Loucy (cell line): ENCODE results near the gene PKLR.

Experiments
- H2AFZ ChIP-seq: fragments of 200-600 bp; sonication (generic); 2 replicates; pipeline ENCODE4 v1.6.0; 2016; ENCODE audit warnings: antibody characterized with exemption, mild to moderate bottlenecking, low read length, moderate library complexity
- H3F3A ChIP-seq: fragments of 200-600 bp; 2 replicates; pipeline ENCODE4 v1.6.0; 2016; ENCODE audit warnings: antibody characterized with exemption, low read depth, mild to moderate bottlenecking
- H3K27me3 ChIP-seq: fragments of 200-600 bp; sonication (generic); 2 replicates; pipeline ENCODE4 v1.6.1; 2014; ENCODE audit warnings: low read length, mild to moderate bottlenecking; ENCODE audit not compliant: insufficient read depth, poor library complexity, severe bottlenecking
- H3K36me3 ChIP-seq: fragments of 200-600 bp; sonication (generic); 2 replicates; pipeline ENCODE4 v1.6.1; 2016; ENCODE audit warnings: low read length; ENCODE audit not compliant: insufficient read depth
- H3K4me1 ChIP-seq: fragments of 200-600 bp; sonication (generic); 2 replicates; pipeline ENCODE4 v1.5.1; 2014; ENCODE audit warnings: low read length, mild to moderate bottlenecking; ENCODE audit not compliant: insufficient read depth, poor library complexity, severe bottlenecking
- H3K4me2 ChIP-seq: fragments of 200-600 bp; sonication (generic); 2 replicates; pipeline ENCODE4 v1.6.0; 2014; ENCODE audit warnings: antibody characterized with exemption, low read length, low read depth, mild to moderate bottlenecking; ENCODE audit not compliant: poor library complexity, severe bottlenecking
- H3K4me3 ChIP-seq: fragments of 200-600 bp; sonication (generic); 2 replicates; pipeline ENCODE4 v1.5.1; 2014; ENCODE audit warnings: low read length, mild to moderate bottlenecking, mixed read lengths; ENCODE audit not compliant: poor library complexity, severe bottlenecking
- H3K79me2 ChIP-seq: fragments of 200-600 bp; sonication (generic); 2 replicates; pipeline ENCODE4 v1.6.1; 2014; ENCODE audit warnings: low read length; ENCODE audit not compliant: insufficient read depth
- H3K9ac ChIP-seq: fragments of 200-600 bp; sonication (generic); 2 replicates; pipeline ENCODE4 v1.6.0; 2014; ENCODE audit warnings: mild to moderate bottlenecking, low read depth, low read length, moderate library complexity; ENCODE audit not compliant: poor library complexity, severe bottlenecking
- H3K9me2 ChIP-seq: fragments of 200-600 bp; sonication (generic); replicated peaks from 2 replicates; pipeline ENCODE4 v1.6.1; 2016; ENCODE audit warnings: low read depth, low read length, mixed read lengths
- H3K9me3 ChIP-seq: fragments of 200-600 bp; sonication (generic); 2 replicates; pipeline ENCODE4 v1.6.1; 2014; ENCODE audit warnings: mild to moderate bottlenecking, antibody characterized with exemption, low read length, low read depth; ENCODE audit not compliant: insufficient read depth
- H4K20me1 ChIP-seq: fragments of 200-600 bp; sonication (generic); 2 replicates; pipeline ENCODE4 v1.6.0; 2014; ENCODE audit warnings: antibody characterized with exemption, low read length, mild to moderate bottlenecking; ENCODE audit not compliant: insufficient read depth, poor library complexity, severe bottlenecking
- CTCF ChIP-seq: fragments of 200-600 bp; sonication (generic); conservative IDR thresholded peaks from 2 replicates; pipeline ENCODE4 v1.5.1; 2014; ENCODE audit warnings: mild to moderate bottlenecking, antibody characterized with exemption, low read length
- EZH2phosphoT487 ChIP-seq: fragments of 200-600 bp; IDR thresholded peaks from 2 replicates; pipeline ENCODE4 v1.6.1; 2018; ENCODE audit warnings: antibody characterized with exemption, mild to moderate bottlenecking, moderate library complexity, borderline replicate concordance

PKLR gene

GRCh38 chr1:155245163-155245524, 56.1 kb downstream of the PKLR start:
- H3K4me1 ChIP-seq = peaks cover 33% of the 10 kb centered on the region
- no peaks in the 10 kb centered on the region for H3K27me3 ChIP-seq
- H3K9ac ChIP-seq = peak overlapping the region; percentile 83

GRCh38 chr1:155244368-155245162, 56.7 kb downstream of the PKLR start:
- H3K9me3 ChIP-seq = no peaks in the 10 kb centered on the region
- no peaks in the 10 kb centered on the region for H3K9me2 ChIP-seq
- peaks cover 29% of the 10 kb centered on the region for H3K4me1 ChIP-seq
- H3K27me3 ChIP-seq = no peaks in the 10 kb centered on the region
- no peaks in the 10 kb centered on the region for H4K20me1 ChIP-seq
- H3K36me3 ChIP-seq = no peaks in the 10 kb centered on the region
- peak overlapping the region; percentile 92 for H3K9ac ChIP-seq
- peak overlapping the region; percentile 90 for H3K4me2 ChIP-seq
- H3F3A ChIP-seq = 0 out of 2 replicates have a peak, but pooled peaks cover 4% of the 10 kb centered on the region
- peak overlapping the region; percentile 82 for H3K4me3 ChIP-seq
- peak overlapping the region; percentile 94 for H2AFZ ChIP-seq
- TF ChIP-seq CTCF (peak; percentile 43), EZH2phosphoT487 (no peak)
- peaks cover 24% of the 10 kb centered on the region for H3K79me2 ChIP-seq

More at GRCh38 chr1:155245163-155245524, 56.1 kb downstream of the PKLR start:
- H3K79me2 ChIP-seq = peaks cover 24% of the 10 kb centered on the region
- H3K36me3 ChIP-seq = no peaks in the 10 kb centered on the region
- TF ChIP-seq CTCF (no peak), EZH2phosphoT487 (no peak)
- 0 out of 2 replicates have a peak, but pooled peaks cover 4% of the 10 kb centered on the region for H3F3A ChIP-seq
- H3K9me2 ChIP-seq = no peaks in the 10 kb centered on the region
- H3K4me3 ChIP-seq = peak overlapping the region; percentile 82
- H3K4me2 ChIP-seq = peak overlapping the region; percentile 84
- no peaks in the 10 kb centered on the region for H3K9me3 ChIP-seq
- H4K20me1 ChIP-seq = no peaks in the 10 kb centered on the region
- H2AFZ ChIP-seq = peak overlapping the region; percentile 94

GRCh38 chr1:155242805-155243358, 58.4 kb downstream of the PKLR start:
- no peaks in the 10 kb centered on the region for H3K36me3 ChIP-seq
- H4K20me1 ChIP-seq = no peaks in the 10 kb centered on the region
- H3K4me2 ChIP-seq = peak overlapping the region; percentile 90
- H3K9me3 ChIP-seq = no peaks in the 10 kb centered on the region
- peak overlapping the region; percentile 92 for H3K9ac ChIP-seq
- no peaks in the 10 kb centered on the region for H3K27me3 ChIP-seq
- no peak overlapping the region for H2AFZ ChIP-seq
- H3K9me2 ChIP-seq = no peaks in the 10 kb centered on the region
- 0 out of 2 replicates have a peak, but pooled peaks cover 4% of the 10 kb centered on the region for H3F3A ChIP-seq
- H3K79me2 ChIP-seq = peaks cover 24% of the 10 kb centered on the region
- no peak for TF ChIP-seq CTCF
- TF ChIP-seq EZH2phosphoT487 = no peak
- H3K4me3 ChIP-seq = peak overlapping the region; percentile 82
- peaks cover 29% of the 10 kb centered on the region for H3K4me1 ChIP-seq
